ENCODE measurements around the gene CTXN2.

The CTXN2 gene

DNA sequence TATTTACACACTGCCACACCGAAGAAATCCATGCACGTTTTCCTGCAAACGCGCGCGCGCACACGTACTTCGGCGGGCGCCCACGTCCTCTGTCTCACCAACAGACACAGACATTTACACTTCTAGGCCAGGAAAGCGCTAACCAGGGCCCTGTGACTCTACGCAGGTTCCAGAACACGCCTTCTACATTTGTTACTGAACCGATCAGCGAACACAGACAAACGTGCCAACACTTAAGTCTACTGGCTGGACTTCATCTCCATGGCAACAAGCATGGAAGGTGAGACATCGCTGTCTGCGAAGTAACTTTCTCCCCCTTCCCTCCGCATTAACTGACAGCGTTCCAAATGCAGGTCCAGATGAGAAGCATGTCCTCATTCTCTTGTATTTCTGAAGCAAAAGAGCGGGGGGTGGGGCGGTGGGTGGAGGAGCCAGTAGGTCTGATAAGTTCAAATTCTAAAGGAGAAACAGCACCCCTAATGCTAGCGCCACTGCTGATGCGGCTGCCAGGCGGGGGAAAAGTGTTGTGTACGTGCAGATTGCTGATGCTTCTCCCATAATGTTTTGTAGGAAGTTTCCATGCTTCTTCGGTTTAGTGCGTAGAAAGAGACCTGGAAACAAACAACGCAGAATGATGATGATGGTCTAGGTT lies at the start of gene CTXN2:
TSS of gene CTXN2 (plus strand) at position 92 of the 652 bp plus-strand sequence. CDS start 9,636 bp downstream, outside the sequence.
- DNase-seq: no peak

DNA sequence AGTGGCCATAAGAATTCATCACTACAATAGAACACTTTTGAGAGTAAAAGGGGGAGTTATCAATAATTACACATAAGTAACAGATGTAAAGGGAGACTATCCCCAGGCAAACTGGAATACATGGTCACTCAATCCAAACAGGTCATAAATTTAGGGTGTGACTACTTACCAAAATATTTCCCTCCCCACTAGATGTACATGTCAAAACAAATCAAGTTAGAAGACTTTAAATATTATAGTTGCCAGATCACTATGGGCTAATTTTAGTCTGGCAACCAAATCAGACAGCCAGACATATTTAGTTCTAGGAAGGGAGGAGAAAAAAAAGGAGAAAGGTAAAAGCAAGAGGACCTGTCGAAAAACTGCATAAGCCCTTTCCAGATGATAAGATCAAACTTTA lies 47.6 kb upstream of the CTXN2 start:
- DNase-seq: no peak

DNA sequence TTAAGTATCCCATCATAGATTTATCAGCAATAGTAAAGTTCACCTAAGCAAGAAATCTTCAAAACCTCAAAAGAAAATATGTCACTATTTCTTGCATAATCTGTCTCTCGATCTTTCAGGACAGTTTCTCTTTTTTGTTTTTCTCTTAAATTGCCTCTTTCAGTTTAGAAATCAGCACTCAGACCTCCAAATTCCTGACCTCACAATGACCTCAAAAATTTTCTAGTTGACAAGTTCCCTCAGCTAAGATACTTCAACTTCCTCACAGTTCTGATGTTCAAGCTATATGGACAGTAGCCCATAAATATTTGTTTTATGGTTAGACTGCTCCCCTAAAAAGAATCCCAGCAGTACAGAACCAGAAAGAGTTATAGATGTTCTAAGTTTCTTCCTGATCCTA lies 46.6 kb upstream of the CTXN2 start:
- DNase-seq: no peak

DNA sequence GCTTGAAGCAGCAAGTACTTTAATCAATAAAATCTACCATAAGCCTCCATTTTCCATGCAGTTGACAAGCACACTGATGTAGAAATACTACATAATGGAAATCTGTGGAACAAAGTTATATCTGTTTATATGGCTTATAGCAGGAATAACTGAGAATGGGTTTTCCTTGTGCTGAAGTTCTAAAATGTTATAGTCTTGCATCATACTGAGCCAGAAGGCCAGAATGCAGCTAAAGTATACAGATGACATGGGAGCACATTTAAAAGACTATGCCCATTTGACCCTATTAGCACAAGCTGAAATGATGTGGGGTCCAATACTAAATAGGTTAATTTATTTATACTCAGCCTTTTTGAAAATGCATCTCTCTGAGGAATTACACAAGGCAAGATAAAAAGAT lies 45.5 kb upstream of the CTXN2 start:
- no peak for DNase-seq

DNA sequence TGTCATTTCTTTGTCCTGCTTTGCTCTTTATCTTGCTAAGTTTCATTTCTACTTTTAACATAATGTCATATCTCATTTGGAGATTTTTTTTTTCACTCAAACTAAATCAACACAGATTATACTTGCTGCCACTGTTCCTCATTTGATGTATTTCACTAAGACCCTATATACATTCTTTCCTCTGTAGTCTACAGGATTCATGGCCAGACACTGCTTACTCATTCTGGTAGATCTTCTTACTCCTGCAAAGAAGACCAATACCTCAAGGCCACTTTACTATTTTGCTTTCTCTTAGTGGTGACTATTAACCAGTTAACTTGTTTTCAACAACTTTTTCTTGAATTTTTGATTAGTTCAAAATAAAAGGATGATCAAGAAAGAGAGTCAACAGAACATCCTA lies 44.1 kb upstream of the CTXN2 start:
- no peak for DNase-seq

DNA sequence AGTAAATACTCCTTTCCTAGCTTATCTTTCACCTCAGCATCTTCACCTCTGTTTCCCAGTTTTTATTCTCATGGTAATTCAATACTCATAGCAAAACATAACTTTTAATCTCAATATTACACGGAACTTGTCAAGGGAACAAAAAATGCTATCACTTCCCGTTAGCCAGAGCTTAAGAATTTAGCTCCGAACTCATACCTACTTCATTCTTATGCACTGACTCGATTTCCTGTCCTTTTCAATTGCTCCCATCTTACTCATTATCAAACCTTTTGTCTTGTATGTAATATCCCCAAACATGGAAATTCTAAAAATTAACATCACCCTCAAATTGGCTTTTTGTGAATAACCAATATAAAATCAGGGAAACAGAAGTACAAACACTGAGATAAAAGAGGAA lies 41.6 kb upstream of the CTXN2 start:
- DNase-seq: no peak

DNA sequence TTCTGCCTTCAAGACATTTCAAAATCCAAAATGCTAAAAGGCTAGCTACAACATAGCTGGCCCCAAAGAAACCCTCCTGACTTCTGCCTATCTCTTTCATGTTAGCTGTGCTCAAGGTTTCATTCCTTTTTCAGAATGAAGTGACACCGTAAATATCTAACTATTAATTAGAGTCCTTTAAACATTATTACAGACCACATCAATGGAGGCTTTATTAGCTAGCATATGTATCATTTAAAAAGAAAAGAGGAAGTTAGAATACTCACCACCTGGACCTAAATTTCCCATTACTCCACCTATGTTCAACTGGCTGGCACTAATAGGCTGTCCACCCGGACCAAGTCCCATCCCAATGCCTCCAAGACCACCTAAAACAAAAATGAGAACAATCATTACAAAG lies 37.9 kb upstream of the CTXN2 start:
- DNase-seq: no peak

DNA sequence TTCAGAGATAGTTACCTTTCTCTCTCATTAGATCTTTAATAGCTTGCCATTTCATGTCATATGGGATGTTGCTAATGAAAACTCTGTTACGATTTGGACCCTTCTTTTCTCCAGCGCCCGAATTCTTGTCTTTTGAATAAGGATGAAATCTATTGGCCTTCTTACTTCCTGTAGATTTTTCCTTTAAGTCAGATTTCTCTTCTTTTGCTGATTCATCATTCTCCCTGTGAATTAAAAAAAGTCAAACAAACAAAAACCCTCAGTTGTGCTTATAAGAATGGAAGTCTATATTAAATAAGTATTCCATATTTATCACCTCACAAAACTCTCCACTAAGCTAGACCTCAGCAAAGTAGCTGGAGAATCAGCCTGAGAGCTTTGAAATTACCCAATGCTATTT lies 22.8 kb upstream of the CTXN2 start:
- DNase-seq: no peak

DNA sequence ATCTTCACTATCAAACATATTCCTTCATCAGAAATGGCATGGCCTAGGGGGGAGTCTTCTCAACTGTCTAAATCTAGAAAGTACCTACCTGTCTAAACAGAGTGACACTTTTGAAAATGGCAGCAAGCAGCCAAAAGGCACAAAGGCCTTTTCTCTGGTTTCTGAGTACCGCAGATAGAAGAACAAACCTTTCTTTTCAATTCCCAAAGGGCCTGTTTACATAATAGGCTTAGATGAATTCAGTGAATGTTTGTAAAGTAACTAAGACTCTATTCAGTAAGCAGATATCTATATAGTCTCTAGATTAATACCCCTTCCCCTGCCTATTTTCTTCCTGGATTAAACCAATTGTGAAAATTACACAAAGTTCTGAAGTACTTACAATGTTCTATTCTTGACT lies 20.5 kb upstream of the CTXN2 start:
- no peak for DNase-seq

DNA sequence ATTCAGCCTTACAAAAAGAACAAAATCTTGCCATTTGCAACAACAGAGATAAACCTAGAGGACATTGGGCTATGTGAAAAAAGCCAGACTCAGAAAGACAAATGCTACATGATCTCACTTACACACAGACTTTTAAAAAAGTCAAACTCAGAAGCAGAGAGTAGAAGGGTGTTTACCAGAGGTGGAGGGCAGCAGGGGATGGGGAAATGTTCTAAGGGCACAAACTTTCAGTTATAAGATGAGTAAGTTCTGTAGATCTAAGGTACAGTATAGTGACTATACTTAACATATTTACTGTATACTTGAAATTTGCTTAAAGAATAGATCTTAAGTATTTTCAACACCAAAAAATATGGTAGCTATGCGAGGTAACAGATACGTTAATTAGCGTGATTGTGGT lies 16.3 kb upstream of the CTXN2 start:
- DNase-seq: no peak

DNA sequence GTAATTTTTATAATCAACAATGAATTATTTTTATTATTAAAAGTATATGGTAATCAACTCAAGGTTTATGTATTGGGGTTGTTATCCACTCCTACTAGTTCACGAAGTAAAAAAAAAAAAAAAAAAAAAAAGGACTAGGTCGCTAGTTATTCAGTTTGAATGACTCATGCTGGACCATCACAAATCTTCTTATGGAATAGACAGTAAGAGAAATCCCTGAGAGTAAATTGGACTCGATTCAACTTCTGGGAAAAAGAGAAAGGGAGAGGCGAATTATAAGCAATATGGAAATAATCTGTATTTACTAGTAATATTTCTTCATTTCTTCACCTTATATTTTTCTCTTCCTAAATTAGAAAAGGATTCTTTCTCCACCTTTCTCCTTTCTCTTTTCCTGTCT lies 15.4 kb upstream of the CTXN2 start:
- DNase-seq: no peak

DNA sequence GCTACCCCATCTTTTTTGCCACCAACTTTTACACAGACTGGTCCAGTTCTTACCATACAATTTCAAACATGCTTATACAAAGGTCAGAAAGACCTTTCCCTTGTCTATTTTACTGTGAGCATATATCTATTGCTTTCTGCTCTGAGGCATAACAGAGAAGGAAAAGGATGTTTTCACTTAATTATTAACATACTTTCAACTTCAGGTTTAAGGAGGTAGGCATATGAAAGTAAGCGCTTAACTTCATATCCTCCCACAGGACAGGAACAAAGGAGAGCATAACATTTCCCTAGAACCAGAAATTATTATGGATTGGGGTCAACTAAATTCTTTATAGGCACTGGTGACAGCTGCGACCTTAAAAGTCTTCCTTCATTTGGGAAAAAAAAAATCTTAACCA lies 14.5 kb upstream of the CTXN2 start:
- DNase-seq: no peak

DNA sequence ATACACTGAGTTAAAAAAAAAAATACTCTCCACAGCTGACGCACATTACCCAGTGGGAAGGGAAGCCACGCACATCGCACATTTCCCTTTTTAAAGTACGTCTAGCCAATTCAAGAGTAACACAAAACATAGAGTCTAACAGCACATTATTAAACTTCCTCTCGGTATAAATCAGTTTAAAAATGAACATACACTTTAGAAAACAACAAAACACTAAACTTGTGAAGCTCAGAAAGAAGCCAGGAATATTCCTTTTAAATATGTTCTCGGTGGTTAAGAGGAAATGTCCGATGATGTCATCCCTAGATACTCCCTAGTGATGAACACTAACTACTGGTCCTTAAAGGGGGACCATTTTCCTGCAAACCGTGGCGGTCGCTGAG lies 14.1 kb upstream of the CTXN2 start:
- DNase-seq: peak; percentile 18

DNA sequence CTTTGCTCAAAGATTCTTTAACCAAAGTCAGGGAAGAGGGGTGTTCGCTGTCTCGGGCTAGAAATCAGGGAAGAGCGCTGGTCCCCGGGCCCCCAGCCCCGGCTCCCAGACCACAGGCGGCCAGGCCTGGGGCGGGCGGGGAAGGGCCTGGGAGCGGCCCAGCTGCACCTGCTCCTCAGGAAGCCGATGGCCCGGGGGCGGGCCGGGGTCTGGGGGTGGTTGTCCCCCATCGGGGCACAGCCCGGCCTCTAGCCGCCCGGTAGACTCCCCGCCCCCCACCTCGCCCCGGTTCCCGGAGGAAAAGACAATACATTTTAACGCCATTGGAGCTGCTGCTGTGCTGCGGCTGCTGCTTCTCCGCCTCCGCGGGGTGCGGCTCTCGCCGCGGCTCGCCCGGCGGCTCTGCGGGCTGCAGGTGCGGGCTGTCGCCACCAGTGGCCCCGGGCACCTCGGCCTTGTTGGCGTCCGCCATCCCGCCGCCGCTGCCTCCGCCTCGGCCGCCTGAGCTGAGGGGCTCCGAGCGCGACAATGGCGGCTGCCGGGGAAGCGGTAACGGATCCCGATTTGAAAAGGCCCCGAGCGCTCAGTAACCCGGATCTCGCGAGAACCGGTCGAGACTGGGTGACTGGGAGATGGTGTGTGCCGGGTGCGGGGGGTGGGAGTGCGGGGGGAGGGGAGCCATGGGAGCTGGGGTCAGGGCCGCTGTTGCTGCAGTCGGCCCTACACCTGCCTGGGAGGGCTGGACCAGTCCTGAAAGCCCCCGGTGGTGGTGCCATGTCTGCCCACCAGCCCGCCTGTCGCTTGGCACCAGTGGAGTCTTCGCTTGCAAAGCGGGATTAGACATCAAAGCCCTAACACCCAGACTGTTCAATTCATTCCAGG lies 13.5 kb upstream of the CTXN2 start, which contains the start of gene MYEF2:
TSS of gene MYEF2 (minus strand) at position 530 of the 882 bp plus-strand sequence. CDS start at position 472, 58 bp downstream.
- DNase-seq: peak; percentile 76

DNA sequence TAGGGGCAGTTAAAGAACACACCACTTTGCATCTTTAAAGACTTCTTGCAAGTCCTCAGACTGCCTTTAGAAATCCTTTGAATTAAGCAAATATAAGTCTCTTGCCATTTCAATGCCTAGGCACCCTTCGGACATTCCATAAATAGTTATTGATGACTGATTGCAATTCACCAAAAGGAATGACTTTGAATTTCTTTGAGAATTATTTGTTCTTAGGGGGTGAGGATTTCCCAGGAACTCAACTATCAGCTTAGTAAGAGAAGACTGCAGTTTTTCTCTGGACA lies 12.9 kb upstream of the CTXN2 start:
- no peak for DNase-seq

DNA sequence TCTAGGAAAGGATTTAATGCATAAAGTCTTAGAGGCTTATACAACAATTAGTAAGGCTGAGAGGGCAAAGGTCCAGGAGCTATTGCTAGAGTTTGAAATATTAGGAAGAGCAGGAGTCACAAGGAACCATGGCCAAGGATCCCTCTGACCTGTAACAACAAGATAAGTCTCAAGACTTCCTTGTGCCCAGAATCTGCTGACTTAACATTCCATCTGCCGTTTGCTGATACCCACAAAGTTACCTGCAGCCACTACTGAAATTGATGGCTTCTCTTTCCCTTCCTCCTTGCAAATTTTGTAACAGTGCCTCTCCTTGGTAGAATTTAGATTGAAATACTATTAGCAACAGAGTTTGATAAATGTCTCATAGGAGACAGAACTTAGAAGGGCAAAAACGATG lies 8.7 kb upstream of the CTXN2 start:
- no peak for DNase-seq

DNA sequence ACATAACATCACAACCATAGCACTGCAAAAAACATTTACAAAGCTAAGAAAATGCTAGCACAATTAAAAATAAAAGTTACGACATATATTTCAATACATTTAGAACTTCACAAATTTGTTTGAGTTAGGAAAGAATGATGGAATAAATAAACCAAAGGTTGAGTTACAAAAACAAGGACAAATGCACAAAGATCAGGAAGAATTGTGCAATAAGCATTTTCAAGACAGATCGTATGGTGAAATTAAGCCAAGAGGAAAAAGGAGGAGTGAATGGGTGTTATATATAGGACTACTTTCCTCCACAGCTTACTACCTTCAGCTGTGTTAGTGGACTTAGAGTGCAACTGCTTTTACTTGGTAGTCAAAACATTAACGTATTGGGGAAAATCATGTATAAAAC lies 5.9 kb upstream of the CTXN2 start:
- no peak for DNase-seq

DNA sequence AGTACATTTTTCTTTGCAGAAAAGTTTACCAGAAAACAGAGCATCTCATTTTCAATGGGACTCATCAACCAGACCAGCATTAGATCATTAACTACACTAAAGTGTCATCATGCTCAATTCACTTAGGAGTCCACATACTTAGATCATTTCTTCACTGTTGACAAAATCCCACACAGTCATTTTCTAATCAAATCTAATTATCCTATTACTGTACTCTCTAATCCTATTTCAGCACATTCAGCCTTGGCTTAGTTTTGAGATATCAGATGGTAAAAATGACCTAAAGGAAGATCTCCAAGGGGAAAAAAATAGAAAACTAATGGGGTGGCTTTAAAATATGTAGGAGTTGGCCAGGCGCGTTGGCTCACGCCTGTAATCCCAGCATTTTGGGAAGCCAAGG lies 5.2 kb upstream of the CTXN2 start:
- DNase-seq: no peak

DNA sequence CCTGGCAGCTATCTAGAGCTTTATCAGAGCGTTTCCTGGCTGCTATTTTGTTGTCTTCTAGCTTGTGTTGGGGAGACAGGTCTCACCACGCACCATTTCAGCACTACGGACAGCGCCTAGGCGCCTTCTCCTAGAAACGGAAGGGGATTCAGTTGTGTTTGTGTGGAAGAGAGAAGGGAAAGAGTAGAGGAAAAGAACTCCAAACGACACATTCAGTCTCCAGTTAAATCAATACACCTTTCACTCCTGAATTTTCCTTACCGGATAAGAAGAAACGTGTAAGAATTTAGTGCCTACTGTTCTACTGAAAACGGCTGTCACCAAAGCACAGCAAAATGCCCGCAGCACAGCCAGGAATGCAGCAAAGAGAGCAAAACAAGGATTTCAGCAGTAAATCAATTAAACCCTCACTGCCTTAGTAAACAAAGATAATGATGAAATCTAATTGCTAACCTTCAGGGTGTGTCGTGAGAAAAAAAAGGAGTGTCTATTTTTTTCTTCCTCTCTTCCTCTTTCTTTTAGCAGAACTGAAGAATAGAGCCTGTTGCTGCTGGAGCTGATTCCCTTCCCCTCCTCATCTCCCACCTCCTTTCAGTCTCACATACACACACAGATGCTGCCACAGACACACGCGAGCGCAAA lies 412 bp upstream of the CTXN2 start:
- DNase-seq: peak; percentile 87

DNA sequence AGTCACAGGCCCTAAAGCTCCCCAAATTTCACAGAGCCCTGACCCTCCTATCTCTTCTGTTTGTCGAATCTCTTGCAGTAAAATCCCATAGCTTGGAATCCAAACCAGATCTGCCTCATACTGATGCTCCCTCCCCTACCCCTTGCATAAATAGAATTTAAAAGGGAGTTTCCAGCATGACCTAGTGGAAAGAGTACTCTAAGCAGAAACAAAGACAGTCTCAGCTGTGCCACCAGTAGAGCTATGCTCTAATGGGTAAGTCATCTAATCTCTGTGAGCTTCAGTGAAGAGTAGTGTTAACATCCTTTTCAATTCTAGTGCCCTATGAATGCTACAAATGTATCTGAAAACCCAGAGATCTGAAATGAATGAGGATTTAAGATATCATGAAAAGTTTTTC lies 10.6 kb downstream of the CTXN2 start:
- no peak for DNase-seq

DNA sequence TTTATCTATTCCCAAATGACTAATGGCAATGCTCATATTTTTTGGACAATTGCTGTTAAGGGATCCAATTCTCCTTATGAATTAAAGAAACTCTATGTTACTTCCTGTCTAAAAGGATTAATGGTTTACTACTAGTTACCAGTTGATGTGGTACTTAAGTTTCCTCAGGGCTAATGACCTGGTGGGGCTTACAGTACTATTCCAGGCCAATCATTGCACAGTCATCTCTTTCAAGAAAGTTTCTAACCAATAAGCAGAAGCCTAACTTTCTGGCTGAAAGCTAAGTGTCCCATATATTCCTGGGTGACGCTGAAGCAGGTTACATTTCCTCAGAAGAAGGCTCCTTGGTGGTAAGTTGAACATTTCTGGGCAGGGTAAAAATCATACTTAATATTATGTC lies 14.5 kb downstream of the CTXN2 start, which contains the start of gene SLC12A1:
TSS of gene SLC12A1 (plus strand) at position 322 of the 400 bp plus-strand sequence. CDS start 1,418 bp downstream, outside the sequence.
- no peak for DNase-seq

DNA sequence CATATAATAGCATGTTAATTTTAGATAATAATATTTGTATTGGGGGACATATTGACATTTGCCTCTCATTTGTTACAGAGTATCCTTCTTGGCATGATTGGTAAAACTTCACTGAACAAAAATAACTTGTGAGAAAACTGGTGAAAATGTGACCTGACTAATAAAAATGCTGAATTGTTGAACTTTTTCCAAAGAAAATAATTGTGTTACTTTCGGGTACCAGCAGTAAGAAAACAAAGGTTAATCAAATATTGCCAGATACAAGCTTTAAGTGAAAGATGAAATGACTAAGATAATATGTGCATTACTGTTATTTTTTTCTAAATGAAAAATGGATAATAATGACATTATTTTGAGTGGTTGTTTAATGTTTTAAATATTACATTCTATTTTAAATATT lies 29.8 kb downstream of the CTXN2 start:
- no peak for DNase-seq

DNA sequence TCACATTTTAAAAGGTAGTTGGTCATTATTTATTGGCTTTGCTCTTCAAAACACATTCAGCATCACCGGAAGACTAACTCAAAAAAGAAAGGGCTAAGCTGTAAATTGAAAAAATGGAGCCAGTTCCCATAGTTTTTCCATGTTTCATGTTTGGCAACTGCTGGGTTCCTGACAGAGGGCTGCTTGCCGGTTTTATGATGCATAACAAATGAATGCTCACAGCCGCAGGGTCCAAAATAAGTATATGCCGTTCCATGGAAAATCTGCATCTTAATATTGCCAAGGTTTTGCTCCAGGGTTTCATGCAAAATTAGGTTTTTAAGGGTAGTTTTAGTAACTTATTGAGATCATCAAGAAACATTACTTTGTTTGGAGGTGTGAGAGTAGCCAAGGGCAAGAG lies 30.4 kb downstream of the CTXN2 start:
- peak; percentile 34 for DNase-seq

DNA sequence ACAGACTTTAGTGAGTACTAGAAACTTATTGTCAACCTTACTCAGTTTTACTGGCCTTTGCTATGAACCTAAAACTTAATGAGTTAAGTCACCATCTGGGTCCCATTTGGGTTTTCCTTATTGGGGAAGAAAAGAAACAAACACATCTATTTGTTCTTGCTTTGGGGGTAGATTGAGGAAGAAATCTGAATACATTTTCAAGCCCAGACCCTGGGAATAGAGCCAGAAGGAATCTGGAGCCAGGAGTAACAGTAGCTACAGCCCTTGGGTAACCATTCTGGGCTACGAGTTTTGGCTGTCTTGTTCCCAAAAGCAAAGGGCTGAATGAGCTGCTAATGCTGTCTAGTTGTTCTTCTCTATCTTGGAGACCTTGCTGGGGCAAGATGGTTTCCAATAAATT lies 31.2 kb downstream of the CTXN2 start:
- DNase-seq: peak; percentile 16

All from femur (tissue), 1 donor.